NT2/D1 (cell line): Measurements from ENCODE around the gene FCN1.

ENCODE experiments used
- SUZ12 ChIP-seq: IDR thresholded peaks from 2 replicates; pipeline ENCODE4 v1.6.1; 2011; ENCODE audit not compliant: insufficient read length, insufficient read depth; ENCODE audit errors: extremely low read depth
- YY1 ChIP-seq: IDR thresholded peaks from 2 replicates; pipeline ENCODE4 v1.6.1; 2011; ENCODE audit not compliant: insufficient read length, insufficient read depth
- ZNF274 ChIP-seq: IDR thresholded peaks from 2 replicates; pipeline ENCODE4 v1.6.1; 2011; ENCODE audit warnings: mild to moderate bottlenecking, low read depth, low read length

DNA sequence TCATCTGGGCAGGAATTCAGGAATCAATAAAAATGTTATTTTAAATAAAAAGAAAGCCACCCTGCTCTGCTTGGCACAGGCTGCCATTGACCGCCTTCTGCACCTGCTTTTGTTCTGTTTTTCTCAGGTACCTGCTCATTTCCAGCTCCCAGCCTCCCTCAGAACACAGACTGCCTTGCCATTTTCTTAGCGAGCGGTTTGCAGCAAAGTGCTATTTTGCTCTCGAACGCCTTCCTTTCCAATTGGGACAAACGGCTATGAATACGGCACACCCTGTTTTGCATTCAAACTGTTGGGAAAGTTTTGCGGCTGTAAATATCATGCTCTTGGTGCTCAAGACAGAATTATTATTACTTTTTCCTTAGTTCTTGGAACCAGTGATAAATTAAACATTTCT is 25.1 kb upstream of the FCN1 start:
- TF ChIP-seq ZNF274 (no peak), SUZ12 (no peak), YY1 (no peak)
